GM19467 (cell line): ENCODE results near the gene CCT7.
A peak's percentile ranks its signal among the peaks of the same experiment; 100 is the strongest.

ENCODE experiments used
- ATAC-seq: cut with Tn5 transposase; IDR thresholded peaks from one replicate; pipeline ENCODE4 v1.9.1; 2021; ENCODE audit warnings: mild to moderate bottlenecking, moderate library complexity; ENCODE audit not compliant: unreplicated experiment

Gene CCT7

DNA sequence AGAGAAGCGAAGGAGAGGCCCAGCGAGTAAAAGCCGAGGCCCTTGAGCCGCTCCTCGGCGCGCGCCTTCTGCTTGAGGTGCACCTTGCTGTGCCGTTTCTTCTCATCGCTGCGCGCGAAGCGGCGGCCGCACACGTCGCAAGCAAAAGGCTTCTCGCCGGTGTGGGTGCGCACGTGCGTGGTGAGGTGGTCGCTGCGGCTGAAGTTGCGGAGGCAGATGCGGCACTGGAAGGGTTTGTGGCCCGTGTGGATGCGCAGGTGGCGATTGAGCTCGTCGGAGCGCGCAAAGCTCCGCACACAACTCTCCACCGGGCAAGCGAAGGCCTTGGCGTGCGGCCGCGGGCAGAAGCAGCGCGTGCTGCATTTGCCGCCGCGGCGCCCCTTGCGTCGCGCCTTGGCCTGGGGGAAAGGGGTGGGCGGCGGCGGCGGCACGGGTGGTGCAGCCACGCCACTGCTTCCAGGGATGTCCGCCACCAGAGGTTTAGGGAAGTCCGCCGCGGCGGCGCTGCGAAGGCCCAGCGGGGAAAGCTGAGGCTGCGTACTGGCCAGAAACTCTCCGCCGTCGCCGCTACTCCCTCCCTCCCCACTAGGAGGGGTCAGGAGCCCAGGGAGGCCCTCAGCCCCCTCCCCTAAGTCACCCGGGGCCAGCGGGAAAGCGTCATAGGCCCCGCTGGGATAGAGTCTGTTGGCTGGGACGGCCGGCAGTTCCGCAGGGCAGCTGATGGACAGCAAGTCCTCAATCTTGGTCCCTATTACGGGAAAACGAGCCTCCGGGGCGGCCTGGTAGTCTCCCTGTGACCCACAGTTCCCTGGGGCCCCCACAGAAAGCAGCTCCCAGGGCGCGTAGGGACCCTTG lies 57.6 kb downstream of the CCT7 start:
- ATAC-seq: no peak

DNA sequence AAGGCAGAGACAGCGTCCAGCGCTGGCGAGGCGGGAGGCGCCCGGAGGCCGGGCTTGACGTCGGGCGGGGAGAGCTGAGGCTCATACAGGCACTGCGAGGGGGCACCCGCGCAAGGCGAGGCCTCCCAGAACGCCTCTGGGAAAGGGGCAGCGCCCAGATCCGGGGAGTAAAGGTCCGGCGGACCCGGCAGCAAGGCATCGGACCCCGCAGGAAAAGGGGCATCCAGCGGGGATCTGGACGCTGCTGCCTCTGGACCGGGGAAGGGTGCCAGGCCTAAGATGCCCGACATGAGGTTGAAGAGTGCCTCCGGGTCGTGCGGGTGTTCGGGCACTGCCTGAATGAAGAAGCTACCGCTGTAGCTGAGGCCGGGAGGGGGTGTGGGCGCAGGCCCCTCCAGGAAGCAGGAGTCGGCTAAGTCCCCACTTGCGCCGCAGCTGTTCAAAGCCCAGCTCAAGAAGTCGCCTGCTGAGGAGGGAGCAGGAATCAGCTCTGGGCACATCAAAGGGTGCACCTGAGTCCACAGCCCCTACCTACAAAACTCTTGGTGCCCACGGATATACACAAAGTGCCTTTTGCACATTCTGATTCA lies 58.3 kb downstream of the CCT7 start:
- no peak for ATAC-seq

DNA sequence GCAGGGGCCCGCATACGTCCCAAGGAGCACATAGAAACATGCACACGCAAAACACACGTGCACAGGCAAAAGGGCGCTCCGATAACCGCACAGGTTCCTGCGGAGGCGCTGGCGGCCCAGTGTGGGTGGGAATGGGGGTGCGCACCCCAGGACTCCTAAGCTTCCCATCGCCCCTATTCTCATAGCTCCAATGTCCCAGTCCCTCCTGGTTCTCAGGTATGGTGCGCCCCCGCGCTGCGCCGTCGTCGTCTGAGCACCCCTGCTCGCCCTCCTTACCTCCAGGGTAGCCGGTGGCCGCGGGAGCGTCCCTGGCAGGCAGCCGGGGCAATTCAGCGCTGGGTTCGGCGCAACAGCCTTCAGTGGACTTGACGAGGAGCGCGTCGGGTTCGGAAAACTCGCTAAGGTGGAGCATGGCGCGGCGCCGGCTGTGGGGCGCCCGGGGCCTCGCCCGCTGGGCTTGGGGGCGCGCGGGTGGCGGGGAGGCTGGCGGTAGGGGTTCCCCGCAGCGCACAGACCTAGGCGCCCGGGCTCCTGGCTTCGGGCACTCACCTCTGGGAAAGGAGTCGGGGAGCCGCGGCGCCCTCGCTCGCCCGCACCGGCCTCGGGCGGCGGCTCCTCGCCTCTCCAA lies 58.9 kb downstream of the CCT7 start:
- no peak for ATAC-seq

DNA sequence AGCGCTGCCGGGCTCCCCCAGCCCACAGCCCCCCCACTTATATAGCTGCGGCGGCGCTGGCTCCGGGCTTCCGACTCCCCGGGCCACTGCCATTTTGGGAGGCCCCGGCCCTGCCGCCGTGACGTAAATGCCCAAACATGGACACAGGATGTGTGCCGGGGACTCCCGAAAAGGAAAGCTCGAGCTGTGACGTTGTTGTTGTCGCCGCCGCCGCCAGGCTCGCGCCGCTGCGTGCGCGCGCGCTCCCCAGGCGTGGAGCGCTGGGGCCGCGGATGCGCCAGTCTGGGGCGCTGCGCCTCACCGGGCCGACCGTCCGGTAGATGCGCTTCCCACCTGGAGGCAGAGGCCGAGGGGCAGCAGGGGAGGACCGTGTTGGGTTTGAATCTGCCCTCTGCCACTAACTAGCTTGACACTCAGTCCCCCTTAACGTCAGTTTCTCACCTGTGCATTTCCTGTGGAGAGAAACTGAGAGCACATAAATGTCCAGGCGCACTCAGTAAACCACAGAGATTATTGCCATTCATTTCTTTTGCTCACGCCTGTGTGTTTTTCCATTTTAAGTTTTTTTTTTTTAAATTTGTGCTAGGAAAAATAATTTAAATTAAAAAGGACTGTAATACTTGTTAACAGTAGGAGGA lies 59.5 kb downstream of the CCT7 start, which contains the start of gene EGR4:
TSS of gene EGR4 (minus strand) at position 15 of the 638 bp plus-strand sequence. CDS start 231 bp downstream, outside the sequence.
- ATAC-seq: peak; percentile 90

DNA sequence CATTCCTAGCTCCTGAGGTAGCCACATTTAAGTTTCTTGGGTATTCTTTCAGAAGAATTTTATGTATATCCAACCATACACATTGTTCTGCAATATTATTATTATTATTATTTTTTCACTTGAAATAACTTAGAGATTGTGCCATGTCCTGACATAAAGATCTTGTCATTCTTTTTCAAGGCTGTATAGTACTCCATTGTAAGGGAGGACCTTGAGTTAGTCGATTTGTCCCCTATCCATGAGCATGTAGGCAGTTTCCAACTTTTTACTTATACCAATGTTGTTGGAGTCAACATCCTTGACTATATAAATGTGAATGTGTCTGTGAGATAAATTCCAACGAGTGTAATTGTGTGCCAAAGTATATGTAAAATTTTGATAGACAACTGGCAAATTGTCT lies 60.1 kb downstream of the CCT7 start:
- ATAC-seq: no peak

DNA sequence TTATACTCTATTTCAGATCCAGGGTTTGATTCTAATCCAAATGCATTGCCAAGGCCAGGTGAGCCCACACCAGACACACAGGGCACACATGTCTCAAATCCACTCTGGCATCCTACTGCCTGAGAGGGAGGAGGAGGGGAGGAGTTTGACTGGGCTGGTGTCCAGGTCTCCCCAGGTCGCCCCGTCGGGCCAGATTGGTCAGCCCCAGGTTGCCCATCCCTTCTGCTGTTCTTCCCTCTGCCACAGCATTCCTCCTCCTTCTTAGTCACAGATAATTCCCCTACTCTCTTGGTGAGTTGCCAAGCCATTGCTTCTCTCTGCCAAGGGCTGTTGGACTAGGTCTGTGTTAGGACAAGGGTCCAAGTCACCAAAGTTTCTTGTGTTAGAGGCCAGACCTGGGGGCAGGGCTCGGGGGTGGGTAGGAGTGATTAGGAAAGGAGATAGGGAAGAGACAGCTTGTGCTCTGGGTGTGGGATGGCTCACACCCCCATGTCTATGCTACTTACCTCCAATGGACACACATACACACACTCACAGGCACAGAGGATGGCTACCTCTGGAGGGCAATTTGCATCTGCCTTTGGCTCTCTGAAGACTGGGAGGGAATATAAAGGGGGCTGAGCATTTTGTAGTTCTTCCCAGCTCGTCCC lies 61.8 kb downstream of the CCT7 start:
- ATAC-seq: no peak

DNA sequence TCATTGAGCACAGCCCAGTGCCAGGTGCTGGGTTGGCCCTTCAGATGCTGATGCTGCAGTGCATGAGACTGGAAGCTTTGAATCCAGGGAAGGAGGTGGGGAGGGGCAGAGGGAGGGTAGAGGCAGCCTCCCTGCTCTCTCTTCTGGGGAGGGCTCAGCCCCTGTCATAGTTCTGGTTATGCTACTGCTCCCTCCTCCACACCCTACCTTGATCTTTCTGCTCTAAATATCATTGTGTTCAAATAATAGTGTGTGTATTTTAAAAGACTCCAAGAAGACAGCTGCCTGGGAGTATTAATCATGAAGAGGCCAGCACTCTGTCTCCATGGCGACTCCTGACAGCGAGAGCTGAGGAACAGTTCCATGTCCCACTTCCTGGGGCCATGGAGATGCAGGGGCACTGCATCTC lies 63.0 kb downstream of the CCT7 start:
- ATAC-seq: no peak

DNA sequence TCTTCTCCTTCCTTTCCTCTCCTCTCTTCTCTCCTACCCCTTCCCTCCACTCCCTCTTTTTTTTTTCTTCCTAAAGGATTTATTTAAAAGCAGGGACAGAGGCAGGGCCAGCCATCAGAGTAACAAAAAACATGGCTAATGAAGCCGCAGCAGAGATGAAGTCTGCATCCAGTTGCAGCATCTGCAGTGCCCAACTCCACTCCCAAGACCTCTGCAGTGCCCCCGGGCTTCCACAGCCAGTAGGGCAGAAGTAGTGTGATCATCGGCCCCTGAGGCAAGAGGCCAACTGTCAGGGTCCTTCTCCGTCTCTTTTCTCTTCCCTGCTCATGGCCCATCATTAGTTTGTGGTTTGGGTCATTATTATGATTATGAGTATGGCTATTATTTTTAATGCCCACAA lies 63.5 kb downstream of the CCT7 start:
- no peak for ATAC-seq

DNA sequence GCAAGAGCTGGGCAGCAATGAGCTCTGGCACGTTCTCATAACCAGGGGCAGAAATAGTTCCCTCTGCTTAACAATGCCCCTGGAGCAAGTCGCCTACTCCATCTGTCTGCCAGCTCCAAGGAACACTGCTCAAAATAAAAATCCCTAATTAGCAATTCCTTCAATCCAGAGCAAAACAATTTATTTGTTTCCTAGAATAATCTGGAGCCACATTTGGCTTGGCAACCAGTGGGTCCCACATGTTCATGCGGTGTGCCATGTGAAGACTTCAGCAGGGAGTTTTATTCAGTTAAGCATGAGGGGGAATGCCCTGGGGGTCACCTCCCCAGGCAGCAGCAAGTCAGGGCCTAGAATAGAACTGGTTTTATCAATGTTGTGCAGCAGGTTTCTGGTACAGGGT lies 66.8 kb downstream of the CCT7 start:
- ATAC-seq: no peak

DNA sequence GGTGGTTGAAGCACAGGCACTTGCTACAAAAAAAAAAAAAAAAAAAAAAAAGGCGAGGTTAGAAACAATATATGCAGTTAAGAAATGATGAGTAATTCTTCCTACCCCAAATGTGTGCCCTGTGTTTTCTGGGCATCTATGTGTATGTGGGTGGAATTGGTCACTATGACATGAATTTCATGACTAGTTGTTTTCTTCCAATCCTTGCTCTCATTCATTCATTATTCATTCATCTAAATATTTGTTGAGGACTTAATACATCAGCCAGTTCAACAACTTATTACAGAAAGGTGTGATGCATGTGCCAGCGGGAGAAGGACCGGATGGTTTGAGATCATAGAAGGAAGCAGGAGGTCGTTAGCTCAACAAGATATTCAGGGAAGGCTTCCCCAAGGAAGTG lies 67.5 kb downstream of the CCT7 start:
- no peak for ATAC-seq
